ENCODE data around the gene AGFG2. TPM values are rescaled to one million over a fixed set of nuclear protein-coding genes. Genes with fewer than 3 reads are reported as not detected.

The AGFG2 gene
- total and polyA plus RNA-seq, 2 of the 13 experiments (the other 11 are each of a cell fraction or from before 2014, with no cell fraction given) = 125 to 132 TPM

DNA sequence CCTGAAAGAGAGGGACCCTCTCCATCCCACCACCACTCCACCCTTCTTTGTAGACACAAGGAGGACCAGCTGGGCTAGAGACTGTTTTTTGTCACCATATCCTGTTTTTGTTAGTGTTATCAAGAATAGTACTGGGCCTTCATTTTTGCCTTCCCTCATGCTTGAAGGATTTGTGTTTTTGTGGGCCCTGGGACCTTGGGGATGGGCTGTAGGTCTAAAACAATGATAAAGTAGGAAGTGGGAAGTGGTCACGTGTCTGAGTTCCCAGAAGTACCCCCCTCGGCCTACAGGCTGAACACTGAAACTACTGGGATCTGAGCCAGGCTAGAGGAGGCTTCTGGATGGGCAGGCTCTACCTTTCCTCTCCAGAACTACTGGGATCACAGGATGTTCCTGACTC lies 8.9 kb downstream of the AGFG2 start:
- H3K36me3 ChIP-seq (replicated peaks in 1 of 2; ENCODE audit: control insufficient read depth in 1 of 2, insufficient read depth in 2 of 2, low read length in 2 of 2) = peaks cover 15 to 47% of the 10 kb centered on the region in 2 experiments
- in situ Hi-C loops (cut with HindIII; ENCODE audit: extremely low pct_ligation_motif_present, low pct_unique_long_range_greater_than_20kb) (no loop called here), intact Hi-C loops (cut with micrococcal nuclease; ENCODE audit: unreplicated experiment) (loop anchor here (1.0 kb wide), 1 partner anchor 20 kb away; no protein-coding TSS in a partner anchor)
- no TSS peak for BruUV-seq (replicated peaks)
- peak overlapping the region; percentile 41; the same call in 1 of the 2 replicates for H3K9ac ChIP-seq (ENCODE audit: insufficient read depth, low read depth, low read length)
- no peaks in the 10 kb centered on the region for H4K20me1 ChIP-seq (ENCODE audit: insufficient read depth, low read length)
- ChIA-PET CTCF (ENCODE audit: low intra/inter-chr PET ratio, low total read pairs) (no interaction called here), POLR2A (interaction anchor here (0.9 to 1.0 kb wide), 2 partner anchors 8 to 23 kb away, joined by 3 read pairs; no protein-coding TSS in a partner anchor)
- peak; percentile 14 for TF ChIP-seq RBM22 (optimal IDR thresholded peaks at IDR 0.05; ENCODE audit: low read length)
- peak; percentile 11; the same call in 1 of the 2 replicates for TF ChIP-seq RBFOX2 (IDR thresholded peaks at IDR 0.05; ENCODE audit: low read depth, low read length)
- TF ChIP-seq ZNF280B (CRISPR knock-in tag; IDR thresholded peaks at IDR 0.05; ENCODE audit: borderline replicate concordance) = no peak
- no peak for TF ChIP-seq SSRP1 (CRISPR knock-in tag; IDR thresholded peaks at IDR 0.05)
- TF ChIP-seq, protein P1, sequence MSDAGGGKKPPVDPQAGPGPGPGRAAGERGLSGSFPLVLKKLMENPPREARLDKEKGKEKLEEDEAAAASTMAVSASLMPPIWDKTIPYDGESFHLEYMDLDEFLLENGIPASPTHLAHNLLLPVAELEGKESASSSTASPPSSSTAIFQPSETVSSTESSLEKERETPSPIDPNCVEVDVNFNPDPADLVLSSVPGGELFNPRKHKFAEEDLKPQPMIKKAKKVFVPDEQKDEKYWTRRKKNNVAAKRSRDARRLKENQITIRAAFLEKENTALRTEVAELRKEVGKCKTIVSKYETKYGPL (CRISPR knock-in tag; IDR thresholded peaks at IDR 0.05) = no peak
- TF ChIP-seq SNAPC4 (CRISPR knock-in tag; IDR thresholded peaks at IDR 0.05) = no peak
- no peak for TF ChIP-seq ZNF749 (CRISPR knock-in tag; IDR thresholded peaks at IDR 0.05; ENCODE audit: borderline replicate concordance)
- TF ChIP-seq KLF9 (CRISPR knock-in tag; IDR thresholded peaks at IDR 0.05; ENCODE audit: low read depth) = no peak
- no peak overlapping the region; a peak in 1 of 6 replicates for H3K4me3 ChIP-seq (replicated peaks in 1 of 3; ENCODE audit: insufficient read depth in 1 of 3, low read depth in 2 of 3, low read length in 3 of 3)
- no peak for DNase-seq (ENCODE audit: low spot score)
- H3K9me3 ChIP-seq (ENCODE audit: low read length) = no peaks in the 10 kb centered on the region
- peaks cover 85% of the 10 kb centered on the region for H3K4me1 ChIP-seq (ENCODE audit: insufficient read depth, low read length)
- 82% methylated on average over 2 of the region's 2 CpGs for WGBS (ENCODE audit: low lambda C conversion rate)
- peak overlapping the region; percentile 94 for H3K27ac ChIP-seq (ENCODE audit: extremely low read length, insufficient read depth, low read length)
- no peak for ATAC-seq
- H2AFZ ChIP-seq (ENCODE audit: low read length) = no peak overlapping the region
- H3K79me2 ChIP-seq (ENCODE audit: insufficient read depth, low read length) = peaks cover 51% of the 10 kb centered on the region
- no peak for FAIRE-seq
- H3K27me3 ChIP-seq (ENCODE audit: control insufficient read depth in 1 of 2, insufficient read depth in 2 of 2, low read length in 2 of 2) = no peaks in the 10 kb centered on the region
- peak overlapping the region; percentile 86 for H3K4me2 ChIP-seq (ENCODE audit: low read depth, low read length)
